ENCODE results near the gene TMEM238L.

Gene TMEM238L

GRCh38 chr17:10772425-10773380 lies 31.2 kb downstream of the TMEM238L start:
- peak; percentile 52 to 66 for DNase-seq

- no peak for DNase-seq
Measured at GRCh38 chr17:10771148-10771547, 32.8 kb downstream of the TMEM238L start.

DNA sequence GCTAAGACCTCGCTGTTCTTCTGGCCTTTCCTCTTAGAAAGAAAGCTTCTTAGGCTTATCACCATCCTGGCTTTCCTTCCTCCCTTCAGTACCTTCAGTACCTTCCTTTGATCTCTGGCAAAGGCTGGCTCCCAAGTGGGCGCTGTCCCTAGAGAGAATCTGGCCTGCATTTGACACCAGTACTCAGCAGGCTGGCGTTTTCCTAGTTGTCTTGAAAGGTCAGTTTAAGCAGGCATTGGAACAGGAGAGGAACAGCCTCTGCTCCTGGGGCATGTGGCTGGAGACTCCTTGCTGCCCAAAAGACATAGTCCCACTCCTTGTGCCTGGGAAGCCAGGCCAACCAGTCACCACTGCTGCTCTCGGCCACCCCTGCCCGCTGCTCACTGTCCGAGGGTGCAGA lies 34.1 kb downstream of the TMEM238L start:
- DNase-seq, result no peak

GRCh38 chr17:10768750-10769251 lies 35.1 kb downstream of the TMEM238L start:
- no peak for DNase-seq

DNA sequence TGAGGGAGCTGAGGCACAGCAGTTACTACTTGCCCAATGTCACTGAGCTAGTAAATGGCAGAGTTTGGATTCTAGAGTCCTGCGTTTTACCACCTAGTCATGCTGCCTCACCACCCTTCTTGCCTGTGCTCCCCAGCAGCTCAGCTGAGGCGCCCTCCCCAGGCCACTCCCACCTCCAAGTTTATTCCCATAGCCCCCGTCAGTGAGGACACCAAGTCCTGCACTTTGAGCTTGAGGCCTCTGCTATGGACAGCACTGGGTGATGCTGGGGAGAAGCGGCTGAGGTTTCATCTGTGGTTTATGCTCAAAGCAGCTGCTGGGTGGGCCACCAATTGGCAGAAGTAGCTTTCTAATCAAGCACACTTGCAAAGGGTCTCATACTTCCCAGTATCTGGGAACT lies 36.7 kb downstream of the TMEM238L start:
- DNase-seq, result no peak

- no peak for DNase-seq
Measured at GRCh38 chr17:10762037-10762436, 41.9 kb downstream of the TMEM238L start.

- no peak for DNase-seq
Measured at GRCh38 chr17:10761281-10761680, 42.6 kb downstream of the TMEM238L start.

- DNase-seq, result no peak
Measured at GRCh38 chr17:10758062-10758461, 45.8 kb downstream of the TMEM238L start.

DNA sequence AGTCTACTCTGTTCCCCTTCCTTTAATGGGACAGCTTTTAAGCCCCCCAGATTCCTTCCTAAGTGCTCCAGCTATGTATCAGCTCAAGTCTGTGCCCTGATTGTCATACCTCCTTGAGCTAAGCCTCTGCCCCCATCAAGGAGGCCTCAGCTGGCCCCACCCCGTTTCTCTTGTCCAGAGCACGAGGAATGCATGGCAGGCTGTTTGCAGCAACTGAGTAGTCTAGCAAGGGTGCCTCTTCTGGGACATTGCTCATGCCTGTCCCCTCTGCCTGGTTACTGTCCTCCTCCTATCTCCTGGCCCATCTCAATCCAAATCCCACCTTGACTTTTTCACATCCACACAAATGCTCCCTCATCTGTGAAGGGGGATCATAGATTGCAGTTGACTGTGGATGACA lies 46.3 kb downstream of the TMEM238L start:
- DNase-seq, result no peak

DNA sequence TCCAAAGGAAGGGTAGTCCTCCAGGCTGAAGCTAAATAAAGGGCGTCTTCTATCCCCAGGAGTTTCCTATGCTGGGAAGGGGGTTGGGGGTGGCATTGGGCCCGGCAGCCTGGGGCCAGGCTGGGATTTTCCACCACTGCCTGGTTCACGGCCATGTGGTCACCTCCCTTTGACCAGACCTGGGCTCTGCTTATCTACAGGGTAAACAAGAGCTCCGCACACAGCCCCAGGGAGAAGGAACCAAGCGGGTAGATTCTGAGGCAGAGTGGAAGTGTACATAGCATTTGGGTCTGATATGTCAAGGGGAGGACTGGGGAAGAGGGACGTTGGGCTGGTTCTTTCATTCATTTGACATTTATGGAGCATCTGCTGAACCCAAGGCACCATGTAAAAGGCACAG lies 46.8 kb downstream of the TMEM238L start:
- DNase-seq, result no peak

- no peak for DNase-seq
Measured at GRCh38 chr17:10756619-10757018, 47.3 kb downstream of the TMEM238L start.

DNA sequence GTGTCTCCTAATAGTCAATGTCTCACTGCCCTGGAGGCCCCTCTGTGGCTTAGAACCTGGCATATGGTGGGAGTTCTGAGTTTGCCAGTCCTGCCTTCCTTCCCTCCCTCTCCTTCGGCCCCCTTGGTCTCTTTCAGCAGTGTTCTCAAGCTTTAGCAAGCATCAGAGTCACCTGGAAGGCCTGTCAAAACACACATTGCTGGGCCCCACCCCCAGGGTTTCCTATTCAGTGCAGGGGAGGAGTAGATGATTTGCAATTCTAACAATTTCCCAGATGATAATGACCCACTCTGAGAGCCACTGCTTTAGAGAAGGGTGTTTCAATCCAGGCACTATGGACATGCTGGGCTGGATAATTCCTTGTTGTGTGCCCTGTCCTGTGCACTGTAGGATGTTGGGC lies 47.7 kb downstream of the TMEM238L start:
- DNase-seq, result no peak

- DNase-seq, result no peak
Measured at GRCh38 chr17:10755592-10756127, 48.2 kb downstream of the TMEM238L start.

GRCh38 chr17:10754861-10755591 lies 48.9 kb downstream of the TMEM238L start:
- DNase-seq, result no peak

DNA sequence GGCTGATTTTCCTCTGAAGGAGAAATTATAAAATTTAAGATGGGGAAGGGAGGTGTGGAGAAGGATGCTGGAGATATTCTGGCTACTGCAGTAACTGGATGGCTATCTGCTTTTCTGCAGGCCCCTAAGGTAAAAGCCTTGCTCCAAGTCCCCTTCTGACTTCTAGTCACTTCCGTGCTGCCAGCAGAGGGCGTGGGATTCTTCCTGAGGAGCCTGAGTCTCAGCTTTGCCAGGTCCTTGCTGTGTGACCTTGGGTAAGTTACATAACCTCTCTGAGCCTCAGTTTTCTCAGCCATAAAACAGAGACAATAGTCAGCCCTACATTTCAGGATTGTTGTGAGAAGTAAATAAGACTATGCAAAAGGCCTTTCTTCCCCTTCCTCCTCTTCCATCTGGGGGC lies 49.8 kb downstream of the TMEM238L start:
- peak; percentile 28 to 30 for DNase-seq

- DNase-seq, result no peak
Measured at GRCh38 chr17:10752696-10753095, 51.2 kb downstream of the TMEM238L start.

DNA sequence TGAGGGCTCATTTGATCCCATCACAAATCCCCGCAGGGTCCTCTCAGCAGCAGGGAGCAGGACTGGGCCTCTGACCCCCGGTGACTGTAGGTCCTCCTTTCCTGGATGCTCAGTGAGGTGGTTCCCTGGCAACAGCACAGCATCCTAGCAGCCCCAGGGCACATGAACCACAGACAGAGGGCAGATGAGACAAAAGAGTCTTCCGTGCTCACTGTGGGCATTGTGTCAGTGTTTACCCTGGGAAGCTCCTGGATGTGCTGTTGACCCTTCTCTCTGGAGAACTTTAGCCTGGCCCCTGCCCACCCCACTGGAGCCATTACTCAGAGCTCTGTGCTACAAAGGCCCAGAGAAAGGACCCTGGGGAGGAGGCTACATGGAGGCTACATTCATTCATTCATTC lies 52.3 kb downstream of the TMEM238L start:
- DNase-seq, result no peak

GRCh38 chr17:10750210-10750609 lies 53.7 kb downstream of the TMEM238L start:
- DNase-seq, result no peak

- no peak for DNase-seq
Measured at GRCh38 chr17:10748531-10749181, 55.2 kb downstream of the TMEM238L start.

GRCh38 chr17:10745231-10745630 lies 58.7 kb downstream of the TMEM238L start:
- DNase-seq, result no peak
